Measurements from ENCODE around the gene PMVK. TPM values are rescaled to one million over a fixed set of nuclear protein-coding genes. Genes with fewer than 3 reads are reported as not detected.

Gene PMVK
- total RNA-seq, 1 experiment from 2014 or later: 14.0 TPM

GRCh38 chr1:154883919-154884868 lies 52.3 kb downstream of the PMVK start:
- no peak for DNase-seq (ENCODE audit: extremely low read depth, low read depth)

GRCh38 chr1:154881820-154882535 lies 54.5 kb downstream of the PMVK start:
- no peak for DNase-seq (ENCODE audit: extremely low read depth, low read depth)

DNA sequence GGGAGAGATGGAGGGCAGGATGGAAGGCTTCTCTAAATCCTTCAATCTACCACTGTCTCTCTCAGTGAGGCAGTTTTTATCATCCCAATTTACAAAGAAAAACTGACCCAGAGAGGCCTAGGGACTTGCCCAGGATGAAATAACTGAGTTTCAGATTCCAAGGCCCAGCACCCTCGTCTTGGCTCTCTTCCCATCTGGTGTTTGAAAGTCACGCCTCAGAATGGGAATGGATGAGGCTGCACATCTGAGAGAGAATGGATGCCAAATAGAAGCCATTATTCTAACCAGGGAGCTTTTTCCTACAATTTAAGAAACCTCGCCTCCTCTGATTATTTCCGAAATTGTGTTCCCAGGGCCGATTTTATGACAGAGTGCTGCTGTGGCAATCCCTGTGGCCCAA lies 55.8 kb downstream of the PMVK start:
- no peak for DNase-seq (ENCODE audit: extremely low read depth, low read depth)

DNA sequence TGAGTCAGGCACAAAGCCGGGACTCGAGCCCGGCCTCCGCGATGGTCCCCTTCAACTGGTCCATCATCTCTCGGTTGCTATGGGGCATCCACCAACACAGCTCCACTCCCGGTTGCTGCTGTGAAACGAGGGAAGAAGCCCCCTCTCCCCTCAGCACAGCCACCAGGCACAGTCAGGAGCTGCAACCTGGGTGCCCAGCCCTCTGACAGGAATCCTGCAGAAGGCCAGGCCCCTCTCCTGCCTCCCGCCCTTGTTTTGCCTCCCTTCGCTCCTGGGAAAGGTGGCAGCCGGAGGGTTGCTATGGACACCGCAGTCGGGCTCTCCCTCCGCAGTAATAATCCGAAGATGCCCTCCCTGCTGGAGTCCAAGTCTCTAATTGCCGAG lies 57.5 kb downstream of the PMVK start:
- no peak for DNase-seq (ENCODE audit: extremely low read depth, low read depth)

GRCh38 chr1:154878371-154879037 lies 58.0 kb downstream of the PMVK start:
- peak; percentile 75 for DNase-seq (ENCODE audit: extremely low read depth, low read depth)

DNA sequence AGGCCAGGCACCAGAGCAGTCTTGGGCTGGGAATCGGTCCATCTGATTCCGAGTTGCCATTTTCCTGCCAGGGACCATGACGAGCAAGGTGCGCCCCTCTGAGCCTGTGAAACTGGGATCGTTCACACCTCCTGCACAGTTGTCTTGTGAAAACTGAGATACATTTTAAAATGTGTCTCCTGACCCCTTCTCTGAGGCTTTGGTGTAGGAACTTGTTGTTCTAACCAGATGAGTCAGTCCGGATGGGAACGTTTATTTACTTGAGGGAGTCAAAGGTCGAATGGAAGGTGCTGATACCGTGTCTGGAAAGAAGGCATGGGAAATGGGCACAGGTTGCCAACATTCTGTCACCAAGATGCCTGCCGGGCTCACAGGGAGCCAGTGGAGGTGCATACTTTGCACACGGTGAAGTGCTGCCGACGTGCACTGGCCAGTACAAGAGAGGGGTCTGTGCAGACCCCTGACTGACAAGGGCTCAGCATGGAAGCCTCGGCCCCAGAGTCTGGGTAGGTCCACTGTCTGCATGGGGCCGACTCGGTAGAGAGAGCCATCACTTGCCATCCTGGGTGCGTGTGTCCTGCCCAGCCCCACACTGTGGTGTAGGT lies 59.0 kb downstream of the PMVK start:
- DNase-seq (ENCODE audit: extremely low read depth, low read depth): peak; percentile 19

DNA sequence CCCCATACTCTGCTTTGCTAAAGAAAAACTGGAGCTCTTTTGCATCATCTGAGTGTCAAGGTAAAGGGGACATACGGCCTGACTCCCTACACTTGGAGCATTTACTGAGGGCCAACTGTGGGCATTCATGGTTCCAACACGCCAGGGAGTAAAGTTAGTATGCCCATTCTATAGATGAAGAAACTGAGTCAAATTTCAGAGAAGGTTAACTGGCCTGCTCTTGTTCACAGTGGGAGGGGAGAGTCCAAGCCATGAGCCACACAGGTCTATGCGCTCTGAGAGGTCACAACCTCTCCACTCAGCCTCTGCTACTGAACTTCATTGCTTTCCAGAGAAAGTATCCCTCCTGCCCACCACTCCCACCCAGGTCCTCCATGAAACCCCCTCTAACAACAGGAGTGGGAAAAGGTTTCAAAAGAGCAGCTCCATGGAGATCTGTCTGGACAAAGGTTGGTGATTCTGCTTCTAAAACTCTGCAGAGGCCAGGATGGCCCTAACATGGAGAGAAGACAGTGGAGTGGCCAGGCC lies 59.6 kb downstream of the PMVK start:
- no peak for DNase-seq (ENCODE audit: extremely low read depth, low read depth)

Small RNA genes lying within 50 kb of the gene (small RNA-seq; reads per million reads assigned to genes)
- gene MIR4258 (0 reads per million in 2 experiments), gene RF00017 (0 reads per million in 2 experiments)

Other genes starting within 250 kb of the PMVK start
- gene KCNN3, start 66.4 kb downstream of the PMVK start, total RNA-seq (2014; rRNA removed; shearing (Covaris generic)): 0.40 and 0.61 TPM in 2 replicates
- 24.7 and 25.6 TPM in 2 replicates for gene PBXIP1, start 19.4 kb upstream of the PMVK start, total RNA-seq (2014; rRNA removed; shearing (Covaris generic))
- 33.5 and 34.0 TPM in 2 replicates for gene PYGO2, start 25.1 kb upstream of the PMVK start, total RNA-seq (2014; rRNA removed; shearing (Covaris generic))
- gene SHC1, start 34.0 kb upstream of the PMVK start, total RNA-seq (2014; rRNA removed; shearing (Covaris generic)): 382 and 411 TPM in 2 replicates
- 585 and 634 TPM in 2 replicates for gene CKS1B, start 38.0 kb upstream of the PMVK start, total RNA-seq (2014; rRNA removed; shearing (Covaris generic))
- 60.4 and 68.0 TPM in 2 replicates for gene FLAD1, start 46.6 kb upstream of the PMVK start, total RNA-seq (2014; rRNA removed; shearing (Covaris generic))
- 0.84 TPM in 1 of 2 replicates, not detected in the other for gene LENEP, start 56.9 kb upstream of the PMVK start, total RNA-seq (2014; rRNA removed; shearing (Covaris generic))
- 52.8 and 68.3 TPM in 2 replicates for gene ZBTB7B, start 66.1 kb upstream of the PMVK start, total RNA-seq (2014; rRNA removed; shearing (Covaris generic))
- 0.45 and 1.6 TPM in 2 replicates for gene DCST2, start 97.1 kb upstream of the PMVK start, total RNA-seq (2014; rRNA removed; shearing (Covaris generic))
- not detected in 2 replicates for gene DCST1, start 97.1 kb upstream of the PMVK start, total RNA-seq (2014; rRNA removed; shearing (Covaris generic))
- 216 and 231 TPM in 2 replicates for gene ADAM15, start 114.6 kb upstream of the PMVK start, total RNA-seq (2014; rRNA removed; shearing (Covaris generic))
- gene EFNA4, start 127.0 kb upstream of the PMVK start, total RNA-seq (2014; rRNA removed; shearing (Covaris generic)): 12.1 TPM in 2 replicates
- gene EFNA3, start 142.1 kb upstream of the PMVK start, total RNA-seq (2014; rRNA removed; shearing (Covaris generic)): 10.1 and 12.6 TPM in 2 replicates
- gene EFNA1, start 191.2 kb upstream of the PMVK start, total RNA-seq (2014; rRNA removed; shearing (Covaris generic)): 18.1 and 22.3 TPM in 2 replicates
- gene SLC50A1, start 199.1 kb upstream of the PMVK start, total RNA-seq (2014; rRNA removed; shearing (Covaris generic)): 49.7 and 53.4 TPM in 2 replicates
- gene DPM3, start 203.8 kb upstream of the PMVK start, total RNA-seq (2014; rRNA removed; shearing (Covaris generic)): 49.8 and 50.9 TPM in 2 replicates
- gene KRTCAP2, start 236.6 kb upstream of the PMVK start, total RNA-seq (2014; rRNA removed; shearing (Covaris generic)): 454 and 476 TPM in 2 replicates
- gene TRIM46, start 237.1 kb upstream of the PMVK start, total RNA-seq (2014; rRNA removed; shearing (Covaris generic)): 0.27 and 0.43 TPM in 2 replicates

Data from NCI-H460 (cell line).